Activated naive CD4-positive, alpha-beta T cell (primary cell): Measurements from ENCODE around the gene SPSB1.
A peak's percentile ranks its signal among the peaks of the same experiment; 100 is the strongest.
"Not testable (repeated sequence)": the region's sequence is repeated elsewhere in the genome, so short reads cannot be mapped to it uniquely, and the experiment has no call there.

ENCODE experiments used
- DNase-seq, 4 experiments: peaks; one replicate each; lab custom pipeline; 2025; lab: John Stamatoyannopoulos, UW

The SPSB1 gene

DNA sequence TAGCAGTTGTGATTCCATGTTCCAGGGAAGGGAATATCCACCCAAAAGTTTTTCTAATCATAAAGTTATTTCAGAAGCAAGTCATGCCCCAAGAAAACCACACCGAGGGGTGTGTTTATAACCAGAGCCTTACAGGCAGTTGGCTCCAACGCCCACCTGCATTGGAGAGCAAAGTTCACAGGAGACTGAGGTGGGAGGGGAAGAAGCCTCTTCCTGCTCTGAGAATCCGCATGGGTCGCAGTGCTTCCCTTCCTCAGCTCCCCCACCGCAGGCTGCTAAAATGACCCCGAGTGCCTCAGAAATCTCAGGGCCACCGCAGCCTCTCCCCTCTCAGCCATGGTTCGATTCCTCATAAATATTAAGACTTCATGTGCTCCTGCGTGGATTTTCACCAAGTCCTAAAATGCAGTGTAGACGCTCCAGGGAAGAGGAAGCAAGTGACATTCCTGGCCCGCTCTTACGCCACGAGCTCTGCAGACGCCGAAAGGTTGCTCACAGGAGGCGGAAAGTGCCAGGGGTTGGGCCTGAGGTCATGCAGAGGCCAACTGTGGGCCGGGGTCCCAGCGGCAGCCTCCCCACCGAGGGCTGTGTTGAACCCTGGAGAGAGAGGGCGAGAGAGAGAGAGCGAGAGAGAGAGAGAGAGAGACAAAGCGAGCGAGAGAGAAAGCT, 13.4 kb upstream of the SPSB1 start:
- DNase-seq = no peak

DNA sequence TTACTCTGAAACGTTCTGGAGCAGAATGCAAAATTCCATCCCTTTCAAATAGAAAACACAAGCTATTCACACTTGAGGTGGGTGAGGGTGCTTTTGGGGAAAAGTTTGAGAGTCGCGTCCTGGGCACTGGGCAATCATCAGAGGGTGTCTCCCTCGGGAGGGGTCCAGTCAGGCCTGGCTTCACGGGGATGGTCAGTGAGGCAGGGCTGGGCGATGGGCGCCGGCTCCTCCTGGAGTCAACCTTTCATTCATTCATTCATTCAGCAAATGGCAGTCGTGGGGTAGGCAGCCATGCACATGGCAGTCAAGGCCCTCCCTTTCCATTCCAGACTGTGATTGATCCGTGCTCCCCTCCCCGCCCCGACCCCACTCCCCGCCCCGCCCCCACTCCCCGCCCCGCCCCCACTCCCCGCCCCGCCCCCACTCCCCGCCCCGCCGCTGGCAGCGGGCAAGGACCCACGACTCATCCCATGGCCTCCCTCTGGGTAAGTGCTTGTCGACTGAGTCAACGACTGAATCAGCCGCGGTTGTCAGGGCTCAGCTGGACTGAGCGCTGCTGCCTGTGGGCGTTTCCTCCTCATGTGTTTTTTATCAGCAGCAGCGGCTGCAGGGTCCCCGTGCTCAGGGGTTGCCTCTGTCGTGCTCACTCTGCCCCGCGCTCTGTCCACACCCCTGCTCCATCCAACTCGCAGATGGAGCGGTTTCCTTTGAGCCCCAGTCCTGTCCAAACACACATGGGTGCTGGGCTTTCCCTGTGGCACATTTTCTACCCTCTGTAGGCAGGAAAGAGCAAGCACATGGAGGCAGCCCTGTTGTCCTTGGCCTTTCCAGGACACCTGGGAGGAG, 12.5 kb upstream of the SPSB1 start:
- DNase-seq = no peak

DNA sequence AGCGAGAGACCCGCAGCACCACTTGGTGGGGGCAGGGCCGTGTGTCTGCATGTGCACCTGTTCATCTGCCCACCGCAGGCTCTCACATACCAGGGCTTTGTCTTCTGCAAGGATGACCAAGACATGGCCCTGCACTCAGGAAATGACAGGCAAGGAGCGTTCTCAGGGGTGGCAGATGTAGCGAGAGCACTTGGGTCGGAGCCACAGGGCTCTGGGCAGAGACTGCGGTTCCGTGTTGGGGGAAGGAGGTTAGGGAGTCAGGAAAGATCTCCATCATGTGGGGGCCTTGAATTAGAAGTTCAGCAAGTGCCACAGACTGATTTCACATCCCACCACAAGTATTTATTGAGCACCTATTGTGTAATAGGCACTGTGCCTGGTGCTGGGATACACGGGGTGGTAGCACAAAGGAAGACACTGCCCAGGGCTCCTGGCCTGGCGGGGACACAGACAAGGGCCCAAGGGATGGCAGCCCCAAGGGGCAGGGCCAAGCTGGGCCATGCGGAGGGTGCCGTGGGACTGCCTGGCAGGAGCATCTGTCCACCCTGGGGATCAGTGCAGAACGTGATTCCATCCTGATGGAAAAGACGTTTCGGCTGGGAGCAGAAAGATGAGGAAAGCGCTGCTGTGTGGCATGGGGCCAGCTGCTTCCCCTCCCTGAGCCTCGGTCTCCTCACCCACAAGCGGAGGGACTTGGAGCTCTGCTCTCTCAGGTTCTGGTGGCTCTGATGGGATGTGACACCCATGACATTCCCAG, 11.4 kb upstream of the SPSB1 start:
- no peak for DNase-seq

DNA sequence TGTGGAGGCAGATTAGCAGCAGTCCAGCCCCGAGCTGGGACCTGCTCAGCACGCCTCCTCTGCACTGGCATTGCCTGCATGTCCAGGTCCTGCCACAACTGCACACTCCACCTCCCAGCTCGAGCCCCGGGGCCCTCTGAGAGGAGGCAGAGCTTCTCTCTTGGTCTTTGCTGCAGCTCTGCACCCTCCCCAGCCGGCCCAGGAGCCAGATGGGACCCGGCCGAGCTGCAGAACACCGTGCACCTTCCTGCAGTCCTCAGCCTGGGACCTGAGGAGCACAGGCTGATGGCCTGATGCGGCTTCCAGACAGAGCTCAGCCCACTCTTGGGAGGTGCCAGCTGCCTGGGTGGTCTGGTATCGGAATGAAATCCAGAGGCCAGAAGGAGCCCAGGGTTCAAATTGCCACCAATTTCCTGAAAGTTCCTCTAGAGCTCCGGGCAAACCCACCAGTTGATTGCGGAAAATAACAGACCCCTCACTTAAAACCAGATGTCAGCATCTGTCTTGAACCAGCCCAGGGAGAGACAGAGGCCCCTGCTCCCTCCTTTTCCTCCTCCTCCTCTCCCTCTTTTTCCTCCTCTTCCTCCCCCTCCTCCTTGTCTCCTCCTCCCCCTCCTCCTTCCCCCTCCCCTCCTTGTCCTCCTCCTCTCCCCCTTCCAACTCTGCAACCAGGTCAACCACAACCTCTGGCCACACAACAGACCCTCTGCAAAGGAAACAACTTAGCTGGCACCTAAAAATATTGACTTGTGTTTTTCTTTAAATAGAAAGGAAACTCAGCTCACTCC, 10.6 kb upstream of the SPSB1 start:
- DNase-seq = no peak

DNA sequence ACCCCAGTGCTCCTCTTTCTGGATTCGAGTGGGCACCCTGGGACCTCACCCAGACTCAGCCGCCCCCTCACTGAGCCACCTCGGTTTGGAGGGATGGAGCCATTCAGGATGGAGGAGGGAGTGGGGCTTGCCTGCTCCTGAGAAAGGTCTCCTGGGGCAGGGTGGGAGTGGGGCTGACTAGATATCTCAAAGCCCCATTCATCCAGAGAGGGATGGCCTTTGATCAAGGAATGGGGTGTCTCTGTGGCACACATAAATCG, 10.1 kb upstream of the SPSB1 start:
- DNase-seq = no peak

DNA sequence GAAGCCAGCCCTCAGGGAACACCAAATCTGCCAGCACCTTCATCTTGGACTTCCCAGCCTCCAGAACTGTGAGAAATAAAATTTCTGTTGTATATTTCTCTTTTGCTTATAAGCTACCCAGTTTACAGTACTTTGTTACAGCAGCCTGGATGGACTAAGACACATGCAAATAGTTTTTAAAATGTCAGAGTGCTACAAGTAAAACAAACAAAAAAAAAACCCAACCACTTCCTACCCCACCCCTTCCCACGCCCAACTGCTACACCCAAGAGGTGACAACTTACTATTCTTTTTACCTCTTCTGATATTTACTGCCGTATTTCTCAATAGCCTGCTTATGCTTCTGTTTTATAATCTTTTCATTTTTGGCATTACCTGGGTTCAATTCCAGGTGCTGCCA, 8.6 kb upstream of the SPSB1 start:
- DNase-seq = no peak

DNA sequence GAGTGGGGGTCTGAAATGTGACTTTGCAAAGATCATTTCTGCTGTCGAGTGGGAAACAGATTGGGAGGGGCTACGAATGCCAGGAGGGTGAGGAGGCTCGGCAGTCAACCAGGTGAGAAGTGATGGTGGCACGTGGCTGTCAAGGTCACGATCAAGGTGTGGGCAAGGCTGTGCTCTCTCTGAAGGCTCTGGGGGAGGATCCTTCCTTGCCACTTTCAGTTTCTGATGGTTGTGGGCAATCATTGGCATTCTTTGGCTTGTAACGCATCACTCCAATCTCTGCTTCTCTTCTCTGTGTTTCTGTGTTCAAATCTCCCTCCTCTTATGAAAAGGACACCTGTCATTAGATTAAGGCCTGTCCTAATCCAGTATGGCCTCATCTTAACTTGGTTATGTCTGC, 6.1 kb upstream of the SPSB1 start:
- no peak for DNase-seq

DNA sequence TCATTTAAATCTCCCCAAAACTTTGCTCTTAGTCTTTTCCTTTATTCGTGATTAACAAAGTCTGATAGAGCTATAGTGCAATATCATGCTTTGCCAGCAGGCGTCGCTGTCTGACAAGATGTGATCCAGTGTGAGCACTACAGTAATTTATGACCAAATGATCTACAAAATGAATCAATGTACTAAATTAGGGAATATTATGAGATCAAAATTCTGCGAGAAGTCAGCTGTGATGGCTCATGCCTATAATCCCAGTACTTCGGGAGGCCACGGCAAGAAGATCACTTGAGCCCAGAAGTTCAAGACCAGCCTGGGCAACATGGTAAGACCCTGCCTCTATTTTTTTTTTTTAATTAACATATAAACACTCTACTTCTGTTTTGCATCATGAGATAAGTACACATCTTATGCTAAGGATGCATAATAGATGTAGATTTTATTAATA, 3.6 kb upstream of the SPSB1 start:
- peak; percentile 72 to 89 (median 84) for DNase-seq

DNA sequence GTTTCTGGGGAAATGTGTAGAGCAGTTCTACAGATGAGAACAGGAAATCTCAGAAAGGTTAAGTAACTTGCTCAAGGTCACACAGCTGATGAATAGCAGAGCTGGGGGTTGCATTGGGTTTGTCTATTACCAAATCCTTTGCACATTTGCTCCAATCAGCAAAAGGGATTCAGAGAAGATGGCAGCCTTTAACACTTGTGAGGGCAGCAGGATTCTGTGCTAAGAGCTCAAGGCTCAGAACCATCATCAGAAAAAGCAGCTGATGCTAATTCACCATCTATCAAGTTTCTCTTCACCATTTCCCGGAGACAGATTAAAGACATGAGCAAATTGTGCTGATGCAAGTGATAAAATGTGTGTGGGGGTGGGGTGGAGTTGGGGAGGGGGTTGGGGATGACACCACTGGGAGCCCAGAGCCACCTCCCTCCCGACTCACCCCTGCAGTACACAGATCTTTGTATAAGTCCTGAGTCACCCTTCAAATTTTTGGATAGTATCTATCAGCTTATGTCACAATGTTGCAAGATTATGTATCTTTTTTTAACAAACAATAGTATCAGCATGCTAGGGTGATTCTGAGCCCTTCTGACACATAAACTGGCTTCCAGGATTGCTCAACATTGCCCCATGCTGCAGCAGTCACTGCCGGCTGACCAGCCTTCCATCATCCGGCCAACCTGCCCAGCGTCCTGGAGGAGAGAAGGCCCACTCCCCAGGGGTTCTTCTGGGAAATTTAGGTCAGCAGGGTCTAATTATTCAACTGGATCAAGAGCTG, 2.8 kb upstream of the SPSB1 start:
- DNase-seq = peak in 1 of 4 experiments; percentile 9

DNA sequence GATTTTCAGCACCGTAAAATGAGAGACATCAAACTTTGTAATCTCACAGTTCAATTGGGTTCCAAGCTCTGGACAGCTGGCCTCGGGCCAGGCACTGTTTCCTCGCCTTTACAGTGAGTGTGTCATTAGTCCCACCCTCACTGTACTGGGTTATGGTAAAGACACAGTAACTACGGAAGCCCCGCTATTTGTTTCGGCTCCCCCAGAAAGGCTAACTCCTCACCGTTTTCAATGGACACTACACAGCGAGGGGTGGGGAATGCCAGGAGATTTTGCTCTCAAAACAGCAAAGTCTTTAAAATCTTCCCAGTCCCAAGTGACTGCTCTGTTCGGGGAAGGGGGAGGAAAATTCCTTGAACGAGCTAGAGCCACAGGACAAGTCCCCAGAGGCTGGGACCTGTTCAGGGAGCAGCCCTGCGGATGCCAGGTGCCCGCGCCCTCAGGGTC, 757 bp upstream of the SPSB1 start:
- no peak for DNase-seq

DNA sequence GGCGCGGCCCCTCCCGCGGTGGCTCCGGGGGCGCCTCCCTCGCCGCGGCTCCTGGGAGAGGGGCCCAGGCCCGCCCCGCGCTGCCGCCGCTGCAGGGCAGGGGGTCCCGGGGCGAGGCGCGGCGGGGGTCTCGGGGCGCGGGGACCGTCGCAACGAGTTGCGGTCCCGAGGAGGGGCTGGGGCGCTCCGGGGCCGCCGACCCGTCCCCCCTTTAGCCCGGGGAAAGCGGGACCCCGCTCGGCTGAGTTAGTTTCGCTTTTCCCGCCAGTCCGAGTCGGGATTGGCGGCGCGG, 493 bp downstream of the SPSB1 start:
- DNase-seq = no peak

DNA sequence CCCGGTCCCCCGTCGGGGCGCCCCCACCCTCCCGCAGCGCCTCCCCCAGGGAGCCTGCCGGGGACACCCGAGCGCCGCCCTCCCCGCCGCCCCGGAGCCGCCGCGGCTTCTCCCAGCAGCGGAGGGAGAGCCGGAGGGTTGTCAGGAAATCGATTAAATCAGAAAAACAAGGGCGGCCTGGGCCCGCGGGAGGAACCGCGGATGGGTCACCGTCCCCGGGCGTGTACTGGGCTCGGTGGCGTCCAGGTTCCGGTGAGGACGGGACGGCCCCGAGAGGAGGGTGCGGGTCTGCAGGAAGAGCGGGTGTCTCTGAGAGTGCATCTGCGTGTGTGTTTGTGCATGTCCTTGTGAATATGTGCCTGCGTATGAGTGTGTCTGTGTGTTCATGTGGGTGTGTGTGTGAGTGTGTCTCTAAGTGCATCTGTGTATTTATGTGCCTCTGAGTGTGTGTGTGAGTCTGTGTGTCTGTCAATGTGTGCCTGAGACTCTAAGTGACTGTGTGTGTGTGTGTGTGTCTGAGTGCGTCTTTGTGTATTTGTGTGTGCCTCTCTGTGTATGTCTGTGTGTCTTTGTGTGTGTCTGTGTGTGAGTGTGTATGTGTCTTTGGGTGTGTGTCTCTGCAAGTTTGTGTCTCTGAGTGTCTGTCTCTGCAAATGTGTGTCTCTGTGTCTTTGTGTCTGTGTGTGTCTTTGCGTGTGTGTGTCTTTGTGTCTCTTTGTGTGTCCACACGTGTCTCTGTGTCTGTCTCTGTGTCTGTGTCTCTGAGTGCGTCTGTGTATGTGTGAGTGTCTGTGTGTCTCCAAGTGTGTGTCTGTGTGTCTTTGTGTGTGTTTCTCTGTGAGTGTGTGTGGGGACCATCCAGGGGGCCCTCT, 1.1 kb downstream of the SPSB1 start:
- DNase-seq = peak in 1 of 4 experiments; percentile 39

DNA sequence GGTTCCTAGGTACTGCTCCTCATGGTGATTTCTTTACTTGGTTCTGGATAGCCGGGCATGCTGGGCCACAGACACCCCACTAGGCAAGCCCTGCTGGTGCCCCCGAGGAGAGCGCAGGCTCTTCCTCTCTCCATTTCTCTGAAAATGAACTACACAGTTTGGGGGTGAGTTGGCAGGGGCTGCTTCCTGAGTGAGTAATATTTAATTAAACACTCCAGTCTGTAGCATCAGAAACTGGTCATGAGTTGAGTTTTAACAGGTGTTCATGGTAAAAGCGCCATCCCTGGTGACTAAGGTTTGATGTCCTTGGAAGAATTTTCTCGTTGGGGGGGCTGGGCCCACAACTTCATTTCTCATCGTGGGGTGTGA, 1.7 kb downstream of the SPSB1 start:
- no peak for DNase-seq

DNA sequence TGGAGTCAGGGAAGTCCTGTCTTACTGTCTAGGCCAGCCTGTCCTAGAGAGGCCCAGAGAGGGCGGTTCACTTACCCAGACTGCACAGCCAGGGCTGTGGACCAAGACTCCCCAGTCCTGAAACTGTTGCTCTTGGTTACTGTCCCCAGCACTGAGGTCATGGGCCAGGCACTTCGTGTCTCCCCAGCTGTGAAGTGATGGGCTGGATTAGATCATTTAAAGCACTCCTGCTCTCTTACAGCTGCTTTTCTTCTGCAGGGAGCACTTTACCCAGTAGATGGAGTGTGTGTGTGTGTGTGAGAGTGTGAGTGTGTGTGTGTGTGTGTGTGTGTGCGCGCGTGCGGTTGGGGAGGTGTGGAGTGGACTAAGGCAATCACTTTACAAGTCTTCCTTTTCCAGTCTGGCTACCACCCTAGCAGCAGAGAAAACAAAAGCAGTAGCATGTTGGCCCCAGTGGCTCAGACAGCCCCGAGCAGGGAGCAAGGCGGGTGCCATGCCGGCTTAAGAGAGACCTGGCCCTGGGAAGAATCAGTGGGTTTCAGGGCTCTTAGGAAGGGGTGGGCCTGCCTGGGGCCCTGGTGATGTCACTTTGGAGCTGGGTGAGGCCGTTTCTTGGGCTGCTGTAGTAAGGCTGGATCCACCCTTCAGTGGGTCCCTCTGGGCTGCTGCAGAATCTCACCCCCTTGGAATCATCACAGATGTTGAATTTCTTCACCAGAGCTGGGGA, 2.4 kb downstream of the SPSB1 start:
- no peak for DNase-seq

DNA sequence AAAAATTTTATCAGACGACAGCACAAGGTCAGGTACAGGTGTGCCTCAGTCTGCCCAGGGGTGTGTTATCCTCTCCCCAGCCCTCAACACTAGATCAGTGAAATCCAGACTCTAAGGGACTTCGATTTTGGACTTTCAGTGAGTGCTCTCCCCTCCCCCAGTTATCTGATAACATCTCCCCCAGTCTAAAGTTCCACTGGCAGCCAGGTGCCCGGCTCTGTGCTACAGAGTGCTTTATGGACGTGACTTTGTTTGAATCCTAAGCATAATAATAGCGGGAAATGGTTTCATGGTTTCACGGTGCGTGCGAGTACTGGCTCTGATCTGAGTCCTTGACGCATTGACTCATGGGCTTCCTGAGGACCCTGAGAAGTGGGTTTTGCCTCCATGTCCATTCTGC, 3.2 kb downstream of the SPSB1 start:
- no peak for DNase-seq

DNA sequence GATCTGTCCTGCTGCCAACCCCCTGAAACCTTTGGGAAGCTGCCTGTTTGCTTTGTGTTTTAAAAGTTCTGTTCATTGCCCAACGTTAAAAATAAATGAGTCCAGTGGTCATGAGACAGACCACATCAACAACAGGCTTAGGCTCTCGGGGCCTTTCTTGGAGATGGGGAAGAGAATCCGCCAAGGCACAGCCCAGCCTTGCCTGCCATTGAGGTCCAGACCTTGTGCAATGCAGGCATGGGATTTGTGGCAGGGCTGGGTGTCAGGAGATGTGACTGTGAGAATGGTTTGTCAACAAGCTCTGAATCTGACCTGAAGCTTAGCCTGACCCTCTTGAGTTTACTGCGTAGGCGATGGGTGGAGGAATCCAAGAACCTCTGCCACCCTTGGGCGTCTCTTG, 4.2 kb downstream of the SPSB1 start:
- no peak for DNase-seq

DNA sequence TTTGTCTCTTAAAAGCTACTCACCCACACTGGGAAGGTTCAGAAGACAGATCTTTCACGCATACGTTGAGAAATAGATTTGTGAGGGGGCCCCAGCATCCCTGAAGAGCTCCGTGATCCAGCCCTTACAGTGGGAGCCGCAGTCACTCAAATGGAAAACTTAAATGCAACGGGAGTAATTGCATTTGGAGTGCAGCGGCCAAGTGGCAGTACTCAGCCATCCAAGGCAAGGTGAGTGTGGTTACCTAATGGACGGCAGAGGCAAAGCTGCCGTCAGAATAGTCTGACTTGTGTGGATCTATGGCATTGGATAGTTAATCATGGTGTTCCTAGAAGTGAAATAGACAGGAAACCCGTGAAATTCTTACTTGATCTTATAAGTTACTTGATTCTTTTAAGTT, 5.1 kb downstream of the SPSB1 start:
- DNase-seq = no peak

DNA sequence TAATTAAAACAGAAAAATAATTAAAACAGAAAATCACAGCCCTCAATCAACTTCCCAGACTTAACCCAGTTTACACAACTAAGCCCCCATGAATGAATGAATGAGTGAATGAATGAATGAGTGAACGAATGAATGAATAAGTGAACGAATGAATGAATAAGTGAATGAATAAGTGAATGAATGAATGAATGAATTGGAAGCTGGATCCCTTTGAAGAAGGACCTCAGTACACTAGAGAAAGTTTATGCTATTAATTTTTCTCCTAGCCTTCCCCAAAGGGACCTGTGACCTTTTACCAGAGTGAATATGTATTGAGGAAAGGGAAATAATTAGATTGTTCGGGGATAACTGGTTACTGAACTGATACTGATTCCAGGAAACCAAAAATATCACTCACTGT, 5.6 kb downstream of the SPSB1 start:
- no peak for DNase-seq

DNA sequence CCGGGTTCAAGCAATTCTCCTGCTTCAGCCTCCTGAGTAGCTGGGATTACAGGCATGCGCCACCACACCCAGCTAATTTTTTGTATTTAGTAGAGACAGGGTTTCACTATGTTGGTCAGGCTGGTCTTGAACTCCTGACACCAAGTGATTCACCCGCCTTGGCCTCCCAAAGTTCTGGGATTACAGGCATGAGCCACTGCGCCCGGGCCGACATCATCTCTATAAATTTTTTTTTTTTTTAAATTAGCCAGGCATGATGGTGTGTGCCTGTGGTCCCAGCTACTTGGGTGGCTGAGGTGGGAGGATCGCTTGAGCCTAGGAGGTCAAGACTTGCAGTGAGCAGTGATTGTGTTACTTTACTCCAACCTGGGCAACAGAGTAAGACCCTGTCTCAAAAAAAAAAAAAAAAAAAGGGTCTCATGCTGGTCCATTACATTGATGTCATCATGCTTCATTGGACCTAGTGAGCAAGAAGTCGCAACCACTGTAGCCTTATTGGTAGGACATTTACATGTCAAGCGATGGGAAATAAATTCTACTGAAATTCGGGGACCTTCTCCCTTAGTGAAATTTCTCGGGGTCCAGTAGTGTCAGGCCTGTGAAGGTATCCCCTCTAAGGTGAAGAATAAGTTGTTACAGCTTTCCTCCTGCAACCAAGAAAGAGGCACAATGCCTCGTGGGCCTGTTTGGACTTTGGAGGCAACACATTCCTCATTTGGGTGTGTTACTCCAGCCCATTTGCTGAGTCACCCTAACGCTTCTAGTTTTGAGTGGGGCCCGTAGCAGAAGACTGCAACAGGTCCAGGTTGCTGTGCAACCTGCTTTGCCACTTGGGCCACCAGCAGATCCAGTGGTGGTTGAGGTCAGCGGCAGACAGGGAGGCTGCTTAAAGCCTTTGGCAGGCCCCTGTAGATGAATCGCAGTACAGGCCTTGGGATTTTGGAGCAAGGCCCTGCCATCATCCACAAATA, 7.2 kb downstream of the SPSB1 start:
- not testable (repeated sequence) for DNase-seq
